ENCODE results near the gene NFATC1.

DNA sequence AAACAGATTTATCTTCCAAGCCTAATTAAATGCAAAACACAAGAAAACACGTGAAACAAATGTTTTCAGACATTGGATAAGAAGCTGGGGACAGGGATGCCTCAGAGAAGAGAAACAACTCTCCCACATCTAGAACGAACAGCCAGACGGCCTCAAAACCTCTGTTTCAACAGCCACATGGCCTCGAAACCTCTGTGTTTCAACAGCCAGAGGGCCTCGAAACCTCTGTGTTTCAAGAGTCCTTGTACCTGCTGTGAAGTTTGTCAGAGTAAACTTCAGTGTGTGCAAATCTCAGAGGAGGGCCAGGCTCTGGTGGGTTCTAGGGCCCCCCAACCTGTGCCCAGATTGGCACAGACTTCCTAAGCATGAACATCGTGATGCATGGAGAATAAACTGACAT lies 43.3 kb upstream of the NFATC1 start:
- no peak for TF ChIP-seq EP300 (IDR thresholded peaks at IDR 0.05; ENCODE audit: low read depth)
- no peak for TF ChIP-seq POLR2A (IDR thresholded peaks at IDR 0.05)
- TF ChIP-seq, protein P1, sequence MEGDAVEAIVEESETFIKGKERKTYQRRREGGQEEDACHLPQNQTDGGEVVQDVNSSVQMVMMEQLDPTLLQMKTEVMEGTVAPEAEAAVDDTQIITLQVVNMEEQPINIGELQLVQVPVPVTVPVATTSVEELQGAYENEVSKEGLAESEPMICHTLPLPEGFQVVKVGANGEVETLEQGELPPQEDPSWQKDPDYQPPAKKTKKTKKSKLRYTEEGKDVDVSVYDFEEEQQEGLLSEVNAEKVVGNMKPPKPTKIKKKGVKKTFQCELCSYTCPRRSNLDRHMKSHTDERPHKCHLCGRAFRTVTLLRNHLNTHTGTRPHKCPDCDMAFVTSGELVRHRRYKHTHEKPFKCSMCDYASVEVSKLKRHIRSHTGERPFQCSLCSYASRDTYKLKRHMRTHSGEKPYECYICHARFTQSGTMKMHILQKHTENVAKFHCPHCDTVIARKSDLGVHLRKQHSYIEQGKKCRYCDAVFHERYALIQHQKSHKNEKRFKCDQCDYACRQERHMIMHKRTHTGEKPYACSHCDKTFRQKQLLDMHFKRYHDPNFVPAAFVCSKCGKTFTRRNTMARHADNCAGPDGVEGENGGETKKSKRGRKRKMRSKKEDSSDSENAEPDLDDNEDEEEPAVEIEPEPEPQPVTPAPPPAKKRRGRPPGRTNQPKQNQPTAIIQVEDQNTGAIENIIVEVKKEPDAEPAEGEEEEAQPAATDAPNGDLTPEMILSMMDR (IDR thresholded peaks at IDR 0.05) = no peak
- no peak for TF ChIP-seq POLR2AphosphoS5 (IDR thresholded peaks at IDR 0.05)

Measured in transverse colon (tissue), 4 donors.